Stomach (tissue), 4 donors: ENCODE data around the gene PDP2.

Experiments used
- CTCF ChIP-seq, 7 experiments: fragments of 450-650 bp in 4 of 7; fragments of 200-600 bp in 3 of 7; sonication (generic) in 3 of 7; IDR thresholded peaks; one replicate each; pipeline ENCODE4 v1.5.1; 2016 to 2019; ENCODE audit warnings: antibody characterized with exemption in 7 of 7, control low read depth in 2 of 7, mild to moderate bottlenecking in 1 of 7
- EP300 ChIP-seq: sonication (generic); formaldehyde crosslinking; IDR thresholded peaks from one replicate; pipeline ENCODE4 v1.6.1; 2017; ENCODE audit warnings: antibody characterized with exemption
- POLR2A ChIP-seq, 4 donors: fragments of 450-650 bp; IDR thresholded peaks; one replicate each; pipeline ENCODE4 v1.6.1; 2016; ENCODE audit warnings: antibody characterized with exemption in 4 of 4, control low read depth in 2 of 4, mild to moderate bottlenecking in 1 of 4, moderate library complexity in 1 of 4
- POLR2AphosphoS5 ChIP-seq, 3 donors: sonication (generic); formaldehyde crosslinking; IDR thresholded peaks; one replicate each; pipeline ENCODE4 v1.6.1; 2016; ENCODE audit warnings: antibody characterized with exemption in 3 of 3

GRCh38 chr16:66911112-66911511, 30.8 kb downstream of the PDP2 start:
- no peak for TF ChIP-seq POLR2A (IDR thresholded peaks at IDR 0.05)
- TF ChIP-seq CTCF (IDR thresholded peaks at IDR 0.05): no peak
- no peak for TF ChIP-seq EP300
- no peak for TF ChIP-seq POLR2AphosphoS5 (IDR thresholded peaks at IDR 0.05)
